ENCODE results near the gene FBN1.

GRCh38 chr15:48584090-48584811, 61.3 kb downstream of the FBN1 start:
- TF ChIP-seq POLR2A (IDR thresholded peaks at IDR 0.05; ENCODE audit: low read length), result no peak
- TF ChIP-seq GATA1 (IDR thresholded peaks at IDR 0.05; ENCODE audit: low read depth, low read length), result no peak
